H9 (cell line): ENCODE results near the gene TMEM242. TPM values are rescaled to one million over a fixed set of nuclear protein-coding genes. Genes with fewer than 3 reads are reported as not detected.

Source experiments
- DNase-seq: peaks from one replicate; pipeline ENCODE4 v3.0.0-alpha.2; 2017
- H2AFZ ChIP-seq: one replicate; pipeline ENCODE4 v1.6.1; 2013; ENCODE audit warnings: mild to moderate bottlenecking, low read length, control low read depth, moderate library complexity
- H2AK5ac ChIP-seq: 2 replicates; pipeline ENCODE4 v1.6.1; 2013; ENCODE audit warnings: low read length, control low read depth, mixed read lengths; ENCODE audit not compliant: insufficient read length
- H2BK120ac ChIP-seq: one replicate; pipeline ENCODE4 v1.6.1; 2013; ENCODE audit warnings: low read depth, mild to moderate bottlenecking, low read length, control low read depth, inconsistent platforms; ENCODE audit not compliant: poor library complexity, severe bottlenecking
- H2BK12ac ChIP-seq: 2 replicates; pipeline ENCODE4 v1.6.1; 2013; ENCODE audit warnings: low read length, control low read depth, mixed read lengths, low read depth; ENCODE audit not compliant: insufficient read length
- H2BK15ac ChIP-seq: 2 replicates; pipeline ENCODE4 v1.6.1; 2013; ENCODE audit warnings: low read depth, low read length, control low read depth
- H2BK20ac ChIP-seq: one replicate; pipeline ENCODE4 v1.6.1; 2013; ENCODE audit warnings: low read depth, mild to moderate bottlenecking, low read length, control low read depth, inconsistent platforms; ENCODE audit not compliant: poor library complexity, severe bottlenecking
- H2BK5ac ChIP-seq: 2 replicates; pipeline ENCODE4 v1.6.1; 2013; ENCODE audit warnings: low read length, control low read depth, mixed read lengths; ENCODE audit not compliant: insufficient read length
- H3K14ac ChIP-seq: 2 replicates; pipeline ENCODE4 v1.6.1; 2013; ENCODE audit warnings: low read length, control low read depth; ENCODE audit not compliant: insufficient read depth
- H3K18ac ChIP-seq: 2 replicates; pipeline ENCODE4 v1.6.1; 2013; ENCODE audit warnings: low read depth, mild to moderate bottlenecking, mixed read lengths, low read length, control low read depth; ENCODE audit not compliant: insufficient read length
- H3K23ac ChIP-seq: 2 replicates; pipeline ENCODE4 v1.6.1; 2013; ENCODE audit warnings: low read length, control low read depth, mixed read lengths, low read depth; ENCODE audit not compliant: insufficient read length
- H3K23me2 ChIP-seq: 2 replicates; pipeline ENCODE4 v1.6.1; 2013; ENCODE audit warnings: low read depth, mild to moderate bottlenecking, mixed read lengths, low read length, control low read depth; ENCODE audit not compliant: insufficient read length, poor library complexity, severe bottlenecking
- H3K27ac ChIP-seq: 2 replicates; pipeline ENCODE4 v1.5.1; 2013; ENCODE audit warnings: low read length, control low read depth, mixed read lengths, low read depth; ENCODE audit not compliant: insufficient read length
- H3K27me3 ChIP-seq: 2 replicates; pipeline ENCODE4 v1.6.1; 2013; ENCODE audit warnings: low read length, control low read depth, inconsistent platforms; ENCODE audit not compliant: insufficient read depth
- H3K4ac ChIP-seq: 2 replicates; pipeline ENCODE4 v1.6.1; 2013; ENCODE audit warnings: low read depth, mild to moderate bottlenecking, control low read depth, inconsistent platforms, low read length, moderate library complexity
- H3K4me1 ChIP-seq: 2 replicates; pipeline ENCODE4 v1.6.1; 2013; ENCODE audit warnings: low read length, control low read depth, inconsistent platforms; ENCODE audit not compliant: insufficient read depth
- H3K4me2 ChIP-seq: 2 replicates; pipeline ENCODE4 v1.6.1; 2013; ENCODE audit warnings: low read length, control low read depth, mixed read lengths; ENCODE audit not compliant: insufficient read length, insufficient read depth
- H3K56ac ChIP-seq: 2 replicates; pipeline ENCODE4 v1.6.1; 2013; ENCODE audit warnings: low read depth, mild to moderate bottlenecking, mixed read lengths, low read length, control low read depth; ENCODE audit not compliant: insufficient read length
- H3K79me1 ChIP-seq: 2 replicates; pipeline ENCODE4 v1.6.1; 2013; ENCODE audit warnings: low read depth, mild to moderate bottlenecking, moderate library complexity, low read length, control low read depth, inconsistent platforms; ENCODE audit not compliant: insufficient read depth, poor library complexity, severe bottlenecking
- H3K79me2 ChIP-seq: 2 replicates; pipeline ENCODE4 v1.6.1; 2013; ENCODE audit warnings: low read length, control low read depth, inconsistent platforms; ENCODE audit not compliant: insufficient read depth
- H3K9ac ChIP-seq: 2 replicates; pipeline ENCODE4 v1.6.1; 2013; ENCODE audit warnings: low read length, control low read depth, mixed read lengths; ENCODE audit not compliant: insufficient read length; ENCODE audit errors: extremely low read depth
- H3K9me3 ChIP-seq: one replicate; pipeline ENCODE4 v1.6.1; 2013; ENCODE audit warnings: low read depth, low read length, inconsistent platforms; ENCODE audit not compliant: control insufficient read depth
- H3T11ph ChIP-seq: one replicate; pipeline ENCODE4 v1.6.1; 2013; ENCODE audit warnings: mild to moderate bottlenecking, low read length, control low read depth, inconsistent platforms
- H4K20me1 ChIP-seq: one replicate; pipeline ENCODE4 v1.6.1; 2013; ENCODE audit not compliant: control insufficient read depth, insufficient read length, insufficient read depth
- H4K5ac ChIP-seq: 2 replicates; pipeline ENCODE4 v1.6.1; 2013; ENCODE audit warnings: low read depth, mild to moderate bottlenecking, mixed read lengths, low read length, control low read depth; ENCODE audit not compliant: insufficient read length
- H4K8ac ChIP-seq: replicated peaks from 2 replicates; pipeline ENCODE4 v1.6.1; 2013; ENCODE audit warnings: low read length, control low read depth, mixed read lengths, low read depth; ENCODE audit not compliant: insufficient read length
- H4K91ac ChIP-seq: 2 replicates; pipeline ENCODE4 v1.6.1; 2013; ENCODE audit warnings: low read depth, mild to moderate bottlenecking, moderate library complexity, mixed read lengths, low read length, control low read depth; ENCODE audit not compliant: insufficient read length
- H3K27ac Mint-ChIP-seq, 3 experiments: 2 replicates in 2 of 3; 3 replicates in 1 of 3; pipeline ENCODE4 v1.8.0; 2020 to 2021; ENCODE audit warnings: mixed read lengths in 3 of 3, mild to moderate bottlenecking in 1 of 3, moderate library complexity in 1 of 3
- H3K27me3 Mint-ChIP-seq: 2 replicates; pipeline ENCODE4 v1.8.0; 2021; ENCODE audit warnings: low read depth, mild to moderate bottlenecking, moderate library complexity, mixed read lengths
- H3K36me3 Mint-ChIP-seq, 3 experiments: 2 replicates in 2 of 3; 3 replicates in 1 of 3; pipeline ENCODE4 v1.8.0; 2020 to 2021; ENCODE audit warnings: low read depth in 3 of 3, mixed read lengths in 3 of 3; ENCODE audit not compliant: insufficient read depth in 1 of 3
- H3K4me1 Mint-ChIP-seq, 2 experiments: 2 replicates each; pipeline ENCODE4 v1.8.0; 2020; ENCODE audit warnings: mixed read lengths in 2 of 2
- H3K4me3 Mint-ChIP-seq, 2 experiments: 2 replicates in 1 of 2; 3 replicates in 1 of 2; pipeline ENCODE4 v1.8.0; 2020 to 2021; ENCODE audit warnings: mild to moderate bottlenecking in 2 of 2, mixed read lengths in 2 of 2, moderate library complexity in 1 of 2
- H3K9me3 Mint-ChIP-seq, 2 experiments: 2 replicates in 1 of 2; 3 replicates in 1 of 2; pipeline ENCODE4 v1.8.0; 2020; ENCODE audit warnings: mild to moderate bottlenecking in 2 of 2, mixed read lengths in 2 of 2, moderate library complexity in 1 of 2
- CTCF ChIP-seq: fragments of 200-600 bp; sonication (generic); conservative IDR thresholded peaks from 3 replicates; pipeline ENCODE4 v1.8.0; 2021; ENCODE audit warnings: antibody characterized with exemption, mild to moderate bottlenecking
- WGBS: extraction: QIAGEN DNeasy Blood & Tissue Kit; methylation state at CpG from one replicate; pipeline ENCODE4 v1.1.7; 2013; ENCODE audit warnings: missing lambda C conversion rate, low lambda C conversion rate, mixed read lengths; ENCODE audit not compliant: insufficient read length; ENCODE audit errors: extremely low coverage; 5-methylcytosine and 5-hydroxymethylcytosine counted together
- total RNA-seq: library from RNA; stranded (reverse); gene quantifications from 2 replicates; pipeline ENCODE4 v1.2.1, GENCODE V29; 2021

Gene TMEM242
- total RNA-seq, 1 experiment from 2014 or later: 10.5 TPM

- peaks cover 0 to 2% of the 10 kb centered on the region in 2 experiments; a peak in 2 of 5 replicates for H3K9me3 Mint-ChIP-seq
- Histone ChIP-seq H4K8ac (no peak overlapping the region), H2BK20ac (no peak overlapping the region)
Observed at GRCh38 chr6:157346373-157346772, 23.1 kb upstream of the TMEM242 start.

More at GRCh38 chr6:157346373-157346772, 23.1 kb upstream of the TMEM242 start:
- no peak overlapping the region for H3K9ac ChIP-seq
- H4K5ac ChIP-seq: no peak overlapping the region
- no peaks in the 10 kb centered on the region for H3K4me1 ChIP-seq
- H3K18ac ChIP-seq: no peak overlapping the region
- no peak overlapping the region for H3K4me2 ChIP-seq
- no peak overlapping the region for H3K27ac ChIP-seq
- Mint-ChIP-seq H3K36me3 (no peaks in the 10 kb centered on the region), H3K4me1 (no peaks in the 10 kb centered on the region), H3K27me3 (peaks cover 9% of the 10 kb centered on the region), H3K27ac (no peak overlapping the region), H3K4me3 (no peak overlapping the region)
- WGBS: no CpG with 5 or more reads among the region's 2 CpGs
- H3K23ac ChIP-seq: no peak overlapping the region
- H2AFZ ChIP-seq: no peak overlapping the region
- H3K9me3 ChIP-seq: no peaks in the 10 kb centered on the region
- no peak overlapping the region for H4K91ac ChIP-seq
- H3K27me3 ChIP-seq: no peaks in the 10 kb centered on the region
- TF ChIP-seq CTCF: no peak
- no peak overlapping the region for H2BK12ac ChIP-seq
- no peaks in the 10 kb centered on the region for H3K79me2 ChIP-seq
- no peak overlapping the region for H3K14ac ChIP-seq
- no peak overlapping the region for H3K4ac ChIP-seq
- no peaks in the 10 kb centered on the region for H3K23me2 ChIP-seq
- H2BK120ac ChIP-seq: no peak overlapping the region
- no peak for DNase-seq
- no peak overlapping the region for H2BK15ac ChIP-seq
- H4K20me1 ChIP-seq: no peaks in the 10 kb centered on the region
- H3T11ph ChIP-seq: no peak overlapping the region
- H3K79me1 ChIP-seq: no peaks in the 10 kb centered on the region
- no peak overlapping the region for H3K56ac ChIP-seq
- no peak overlapping the region for H2AK5ac ChIP-seq
- H2BK5ac ChIP-seq: no peak overlapping the region
